ENCODE results near the gene MEI4. TPM values are rescaled to one million over a fixed set of nuclear protein-coding genes. Genes with fewer than 3 reads are reported as not detected.

MEI4 gene
- total and polyA plus RNA-seq, 7 donors = not detected

- Histone ChIP-seq H3K27me3 (no peaks in the 10 kb centered on the region), H3K4me1 (no peaks in the 10 kb centered on the region), H3K4me3 (no peak overlapping the region), H3K27ac (no peak overlapping the region), H3K9me3 (no peaks in the 10 kb centered on the region), H3K36me3 (no peaks in the 10 kb centered on the region)
- 64 to 70% methylated on average over 4 of the region's 4 CpGs for WGBS, 2 donors
- no peak for DNase-seq
- intact Hi-C loops (cut with DNase I) = no loop called here
- TF ChIP-seq CTCF (IDR thresholded peaks at IDR 0.05) (no peak), EP300 (IDR thresholded peaks at IDR 0.05) (no peak), POLR2AphosphoS5 (IDR thresholded peaks at IDR 0.05) (no peak), POLR2A (IDR thresholded peaks at IDR 0.05) (no peak)
These were observed 14.0 kb downstream of the MEI4 start for GRCh38 chr6:77666846-77667245.

GRCh38 chr6:77669913-77670312 lies 17.1 kb downstream of the MEI4 start:
- 90 to 95% methylated on average over 2 of the region's 2 CpGs for WGBS, 2 donors
- Histone ChIP-seq H3K27me3 (no peaks in the 10 kb centered on the region), H3K36me3 (no peaks in the 10 kb centered on the region), H3K4me1 (no peaks in the 10 kb centered on the region), H3K9me3 (no peaks in the 10 kb centered on the region), H3K27ac (no peak overlapping the region), H3K4me3 (no peak overlapping the region)
- DNase-seq = no peak
- intact Hi-C loops (cut with DNase I) = no loop called here
- TF ChIP-seq POLR2AphosphoS5 (IDR thresholded peaks at IDR 0.05) (no peak), EP300 (IDR thresholded peaks at IDR 0.05) (no peak), CTCF (IDR thresholded peaks at IDR 0.05) (no peak), POLR2A (IDR thresholded peaks at IDR 0.05) (no peak)

GRCh38 chr6:77674211-77674610 lies 21.4 kb downstream of the MEI4 start:
- intact Hi-C loops (cut with DNase I) = no loop called here
- 91 to 93% methylated on average over 2 of the region's 2 CpGs for WGBS, 2 donors
- H3K27me3 ChIP-seq = no peaks in the 10 kb centered on the region
- H3K9me3 ChIP-seq = no peaks in the 10 kb centered on the region
- H3K4me1 ChIP-seq = no peaks in the 10 kb centered on the region
- no peak overlapping the region for H3K4me3 ChIP-seq
- H3K36me3 ChIP-seq = no peaks in the 10 kb centered on the region
- H3K27ac ChIP-seq = no peak overlapping the region
- no peak for TF ChIP-seq EP300 (IDR thresholded peaks at IDR 0.05)
- TF ChIP-seq POLR2A (IDR thresholded peaks at IDR 0.05) = no peak
- TF ChIP-seq POLR2AphosphoS5 (IDR thresholded peaks at IDR 0.05) = no peak
- no peak for TF ChIP-seq CTCF (IDR thresholded peaks at IDR 0.05)
- DNase-seq = no peak

GRCh38 chr6:77678048-77678447 lies 25.2 kb downstream of the MEI4 start:
- no peak for DNase-seq
- no peak for TF ChIP-seq POLR2AphosphoS5 (IDR thresholded peaks at IDR 0.05)
- no peak for TF ChIP-seq EP300 (IDR thresholded peaks at IDR 0.05)
- TF ChIP-seq CTCF (IDR thresholded peaks at IDR 0.05) = no peak
- no peak for TF ChIP-seq POLR2A (IDR thresholded peaks at IDR 0.05)
- H3K4me3 ChIP-seq = no peak overlapping the region
- no peaks in the 10 kb centered on the region for H3K36me3 ChIP-seq
- intact Hi-C loops (cut with DNase I) = no loop called here
- H3K27ac ChIP-seq = no peak overlapping the region
- WGBS, 2 donors = 69 to 84% methylated on average over 4 of the region's 4 CpGs
- no peaks in the 10 kb centered on the region for H3K9me3 ChIP-seq
- H3K27me3 ChIP-seq = no peaks in the 10 kb centered on the region
- H3K4me1 ChIP-seq = no peaks in the 10 kb centered on the region

GRCh38 chr6:77683515-77683914 lies 30.7 kb downstream of the MEI4 start:
- no peaks in the 10 kb centered on the region for H3K4me1 ChIP-seq
- H3K27me3 ChIP-seq = no peaks in the 10 kb centered on the region
- no peaks in the 10 kb centered on the region for H3K9me3 ChIP-seq
- H3K4me3 ChIP-seq = no peak overlapping the region
- no peak overlapping the region for H3K27ac ChIP-seq
- DNase-seq = no peak
- no peaks in the 10 kb centered on the region for H3K36me3 ChIP-seq
- TF ChIP-seq EP300 (IDR thresholded peaks at IDR 0.05) (no peak), POLR2AphosphoS5 (IDR thresholded peaks at IDR 0.05) (no peak), POLR2A (IDR thresholded peaks at IDR 0.05) (no peak), CTCF (IDR thresholded peaks at IDR 0.05) (no peak)
- intact Hi-C loops (cut with DNase I) = no loop called here
- WGBS, 2 donors = 90 to 96% methylated on average over 1 of the region's 1 CpG
